Hematopoietic multipotent progenitor cell treated with erythropoietin and hydrocortisone succinate and interleukin-3 and kit ligand, for 4 days (in vitro differentiated cells): ENCODE results near the gene CHCHD4.

Experiments
- DNase-seq: peaks from one replicate; pipeline ENCODE4 v3.0.0-alpha.2; 2015

The CHCHD4 gene

GRCh38 chr3:14148041-14148985, 23.6 kb upstream of the CHCHD4 start:
- peak; percentile 23 for DNase-seq

GRCh38 chr3:14147617-14148016, 22.9 kb upstream of the CHCHD4 start:
- DNase-seq, result no peak

GRCh38 chr3:14147066-14147435, 22.4 kb upstream of the CHCHD4 start:
- no peak for DNase-seq

- no peak for DNase-seq
Measured at GRCh38 chr3:14146381-14147065, 21.9 kb upstream of the CHCHD4 start.

- DNase-seq, result no peak
Measured at GRCh38 chr3:14145670-14146380, 21.2 kb upstream of the CHCHD4 start.

- no peak for DNase-seq
Measured at GRCh38 chr3:14145236-14145635, 20.6 kb upstream of the CHCHD4 start.

GRCh38 chr3:14144423-14145075, 19.9 kb upstream of the CHCHD4 start:
- peak; percentile 97 for DNase-seq

- DNase-seq, result peak; percentile 24
Measured at GRCh38 chr3:14143271-14144225, 18.9 kb upstream of the CHCHD4 start.

GRCh38 chr3:14142567-14143270, 18.0 kb upstream of the CHCHD4 start:
- no peak for DNase-seq

- DNase-seq, result peak; percentile 69
Measured at GRCh38 chr3:14141602-14142341, 17.1 kb upstream of the CHCHD4 start.

GRCh38 chr3:14141144-14141543, 16.5 kb upstream of the CHCHD4 start:
- DNase-seq, result no peak

GRCh38 chr3:14140668-14141067, 16.0 kb upstream of the CHCHD4 start:
- DNase-seq, result no peak

- no peak for DNase-seq
Measured at GRCh38 chr3:14139771-14140170, 15.1 kb upstream of the CHCHD4 start.

- no peak for DNase-seq
Measured at GRCh38 chr3:14138878-14139655, 14.4 kb upstream of the CHCHD4 start.

GRCh38 chr3:14138109-14138877, 13.6 kb upstream of the CHCHD4 start:
- DNase-seq, result no peak

GRCh38 chr3:14137445-14137844, 12.8 kb upstream of the CHCHD4 start:
- DNase-seq, result no peak

GRCh38 chr3:14137004-14137403, 12.3 kb upstream of the CHCHD4 start:
- DNase-seq, result no peak

- no peak for DNase-seq
Measured at GRCh38 chr3:14135581-14135980, 10.9 kb upstream of the CHCHD4 start.

GRCh38 chr3:14134291-14134690, 9.6 kb upstream of the CHCHD4 start:
- no peak for DNase-seq
